Colonic mucosa (tissue), 4 donors: ENCODE measurements around the gene ESYT1. TPM values are rescaled to one million over a fixed set of nuclear protein-coding genes. Genes with fewer than 3 reads are reported as not detected.
A peak's percentile ranks its signal among the peaks of the same experiment; 100 is the strongest.

Experiments
- DNase-seq: peaks from one replicate; pipeline ENCODE4 v3.0.0-alpha.2; 2020
- H3K27ac ChIP-seq: fragments of 200-600 bp; one replicate; pipeline ENCODE4 v1.8.0; 2021
- H3K27me3 ChIP-seq: fragments of 200-600 bp; one replicate; pipeline ENCODE4 v1.8.0; 2021
- H3K36me3 ChIP-seq: fragments of 200-600 bp; one replicate; pipeline ENCODE4 v1.8.0; 2021
- H3K4me1 ChIP-seq: fragments of 200-600 bp; one replicate; pipeline ENCODE4 v1.8.0; 2021; ENCODE audit warnings: mild to moderate bottlenecking
- H3K4me3 ChIP-seq: fragments of 200-600 bp; one replicate; pipeline ENCODE4 v1.8.0; 2021
- H3K9ac ChIP-seq, 2 donors: one replicate each; pipeline ENCODE4 v1.7.0; 2013; ENCODE audit warnings: control low read depth in 2 of 2, low read depth in 2 of 2, low read length in 2 of 2
- H3K9me3 ChIP-seq: fragments of 200-600 bp; one replicate; pipeline ENCODE4 v1.8.0; 2021
- CTCF ChIP-seq: fragments of 200-600 bp; IDR thresholded peaks from one replicate; pipeline ENCODE4 v1.8.0; 2022; ENCODE audit warnings: antibody characterized with exemption, mild to moderate bottlenecking
- intact Hi-C: fragments of 100-400 bp; cut with DNase I; formaldehyde crosslinking; loops from one replicate; pipeline ENCODE4 v1.14.1; 2022
- total RNA-seq, 2 donors: library from RNA; stranded (reverse); fragmentation: NEBNext Ultra II Directional in 1 of 2; extraction: Animal tissue kit (Norgen Biotek cat#: 25700) in 1 of 2; gene quantifications; one replicate each; pipeline ENCODE4 v1.2.1, GENCODE V29; 2021
- donor health status: healthy.
- donor health status: DM: no; HTN: no; CAD: no.
- donor health status: DM: no; HTN: no; CAD: no.

The ESYT1 gene
- total RNA-seq, 2 donors from 2014 or later = 63.9 to 72.8 TPM

- H3K36me3 ChIP-seq = no peaks in the 10 kb centered on the region
- H3K4me3 ChIP-seq = peak overlapping the region; percentile 49
- intact Hi-C loops = loop anchor here (10.0 kb wide), 1 partner anchor 75 kb away; the partner anchor contains the start of gene RPS26
- peak overlapping the region; percentile 95 for H3K27ac ChIP-seq
- peak; percentile 69 for TF ChIP-seq CTCF
- peaks cover 8% of the 10 kb centered on the region for H3K4me1 ChIP-seq
- H3K27me3 ChIP-seq = no peaks in the 10 kb centered on the region
- DNase-seq = peak; percentile 82
- no peaks in the 10 kb centered on the region for H3K9me3 ChIP-seq
- peak overlapping the region in 1 of 2 donors; percentile 100 for H3K9ac ChIP-seq
Measured at GRCh38 chr12:56119361-56119796, 8.7 kb upstream of the ESYT1 start.

DNA sequence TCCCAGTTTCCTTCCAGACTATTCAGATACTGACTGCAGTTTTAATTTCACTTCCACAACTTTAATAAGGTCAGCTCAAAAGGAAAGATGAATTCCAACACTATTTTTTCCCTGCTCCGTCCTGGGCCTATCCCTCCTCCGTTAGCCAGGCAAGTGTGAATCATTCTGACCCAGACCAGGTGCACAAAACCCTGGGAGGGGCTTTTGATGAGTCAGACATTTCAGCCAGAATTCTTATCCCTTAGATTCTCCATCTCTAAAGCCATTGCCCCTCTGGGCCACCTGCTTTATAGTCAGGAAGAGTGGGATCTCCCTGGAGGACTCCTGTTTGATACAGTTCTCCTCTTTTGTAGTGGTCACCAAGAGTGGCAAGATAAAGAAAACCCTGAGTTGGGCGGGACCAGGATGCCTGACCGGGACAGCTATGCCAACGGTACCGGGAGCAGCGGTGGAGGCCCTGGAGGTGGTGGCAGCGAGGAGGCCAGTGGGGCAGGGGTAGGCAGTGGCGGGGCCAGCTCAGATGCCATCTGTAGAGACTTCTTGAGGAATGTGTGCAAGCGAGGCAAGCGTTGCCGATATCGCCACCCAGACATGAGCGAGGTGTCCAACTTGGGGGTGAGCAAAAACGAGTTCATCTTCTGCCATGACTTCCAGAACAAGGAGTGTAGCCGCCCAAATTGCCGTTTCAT, 7.8 kb upstream of the ESYT1 start:
- intact Hi-C loops = no loop called here
- no peaks in the 10 kb centered on the region for H3K36me3 ChIP-seq
- H3K9me3 ChIP-seq = no peaks in the 10 kb centered on the region
- no peak for DNase-seq
- no peak for TF ChIP-seq CTCF
- H3K4me3 ChIP-seq = no peak overlapping the region
- H3K27me3 ChIP-seq = no peaks in the 10 kb centered on the region
- H3K9ac ChIP-seq = peak overlapping the region in 1 of 2 donors; percentile 100
- peaks cover 8% of the 10 kb centered on the region for H3K4me1 ChIP-seq
- peak overlapping the region; percentile 42 for H3K27ac ChIP-seq

- no peak for DNase-seq
- Histone ChIP-seq H3K27me3 (no peaks in the 10 kb centered on the region), H3K4me3 (no peak overlapping the region), H3K9ac (no peak overlapping the region), H3K27ac (no peak overlapping the region), H3K36me3 (no peaks in the 10 kb centered on the region), H3K4me1 (peaks cover 13% of the 10 kb centered on the region), H3K9me3 (no peaks in the 10 kb centered on the region)
- intact Hi-C loops = no loop called here
- no peak for TF ChIP-seq CTCF
Measured at GRCh38 chr12:56121204-56121870, 6.7 kb upstream of the ESYT1 start.

DNA sequence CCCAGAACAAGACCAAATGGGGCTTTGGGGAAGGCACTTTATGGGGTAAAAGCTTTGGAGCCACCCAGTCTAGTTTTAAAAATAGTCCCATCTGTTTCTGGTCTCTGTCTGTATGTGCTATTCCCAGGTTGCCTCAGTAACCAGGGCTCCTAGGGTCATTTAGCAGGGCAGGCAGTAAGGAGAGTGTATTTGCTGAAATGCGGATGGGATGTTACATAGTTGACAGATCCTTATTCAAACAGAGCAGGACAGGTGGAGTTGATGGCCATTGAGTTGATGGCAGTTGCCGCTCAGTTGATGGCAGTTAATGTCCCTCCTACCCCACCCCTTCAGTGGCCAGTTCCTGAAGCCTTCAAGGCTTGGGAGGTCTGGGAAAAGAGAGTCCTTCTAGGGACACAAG, 5.4 kb upstream of the ESYT1 start:
- no peak overlapping the region for H3K27ac ChIP-seq
- no peaks in the 10 kb centered on the region for H3K9me3 ChIP-seq
- no peak for TF ChIP-seq CTCF
- no peak overlapping the region for H3K9ac ChIP-seq
- H3K36me3 ChIP-seq = no peaks in the 10 kb centered on the region
- H3K4me1 ChIP-seq = peaks cover 16% of the 10 kb centered on the region
- H3K4me3 ChIP-seq = no peak overlapping the region
- intact Hi-C loops = no loop called here
- DNase-seq = no peak
- H3K27me3 ChIP-seq = no peaks in the 10 kb centered on the region

GRCh38 chr12:56124133-56124532, 3.9 kb upstream of the ESYT1 start:
- Histone ChIP-seq H3K27ac (no peak overlapping the region), H3K4me1 (peaks cover 10% of the 10 kb centered on the region)

More at GRCh38 chr12:56124133-56124532, 3.9 kb upstream of the ESYT1 start:
- intact Hi-C loops = loop anchor here (2.0 kb wide), 1 partner anchor 65 kb away; the partner anchor contains the start of gene SMARCC2
- no peak for DNase-seq
- Histone ChIP-seq H3K9me3 (no peaks in the 10 kb centered on the region), H3K4me3 (no peak overlapping the region), H3K27me3 (no peaks in the 10 kb centered on the region), H3K36me3 (no peaks in the 10 kb centered on the region), H3K9ac (no peak overlapping the region)
- no peak for TF ChIP-seq CTCF
